ENCODE results near the gene PTPRA. TPM values are rescaled to one million over a fixed set of nuclear protein-coding genes. Genes with fewer than 3 reads are reported as not detected.

Gene PTPRA
- total RNA-seq, 1 experiment from 2014 or later = 45.2 TPM

DNA sequence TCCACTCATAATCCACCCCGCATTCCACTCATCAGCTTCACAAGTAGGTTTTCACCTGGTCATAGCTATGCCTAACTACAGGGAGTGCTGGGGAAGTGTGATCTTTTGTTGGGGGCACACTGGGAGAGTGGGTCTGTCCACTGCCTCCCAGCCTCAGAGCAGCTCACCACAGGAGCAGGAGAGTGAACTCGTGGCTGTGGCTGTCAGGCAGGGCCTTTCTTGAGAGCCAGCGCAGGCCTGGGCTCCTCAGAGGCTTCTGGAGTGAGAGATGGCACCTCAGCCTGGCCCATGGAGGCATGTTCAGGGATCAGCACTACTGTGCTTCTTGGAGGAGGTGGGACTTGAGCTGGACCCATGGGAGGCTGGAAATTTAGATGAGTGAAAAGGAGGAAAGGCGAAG is 166.1 kb downstream of the PTPRA start:
- no CpG with 5 or more reads among the region's 4 CpGs for WGBS (ENCODE audit: extremely low coverage, insufficient read length, low lambda C conversion rate)
- Mint-ChIP-seq H3K4me1 (peaks cover 12 to 14% of the 10 kb centered on the region in 2 experiments), H3K36me3 (ENCODE audit: insufficient read depth in 1 of 3, low read depth in 3 of 3) (peaks cover 18 to 61% (median 54%) of the 10 kb centered on the region in 3 experiments)

More for the DNA sequence above, 166.1 kb downstream of the PTPRA start:
- Histone ChIP-seq H2BK5ac (ENCODE audit: insufficient read length, low read length) (no peak overlapping the region), H3K56ac (ENCODE audit: insufficient read length, low read depth, low read length) (no peak overlapping the region), H3K4me2 (ENCODE audit: insufficient read depth, insufficient read length, low read length) (no peak overlapping the region), H4K8ac (replicated peaks; ENCODE audit: insufficient read length, low read depth, low read length) (no peak overlapping the region), H3K23ac (ENCODE audit: insufficient read length, low read depth, low read length) (no peak overlapping the region), H2AFZ (ENCODE audit: low read length) (no peak overlapping the region), H4K91ac (ENCODE audit: insufficient read length, low read depth, low read length) (no peak overlapping the region), H3K9ac (ENCODE audit: extremely low read depth, insufficient read length, low read length) (no peak overlapping the region), H4K20me1 (ENCODE audit: control insufficient read depth, insufficient read depth, insufficient read length) (no peaks in the 10 kb centered on the region), H3K23me2 (ENCODE audit: insufficient read length, low read depth, low read length, poor library complexity, severe bottlenecking) (no peaks in the 10 kb centered on the region), H2BK120ac (ENCODE audit: low read depth, low read length, poor library complexity, severe bottlenecking) (no peak overlapping the region), H3K27me3 (ENCODE audit: insufficient read depth, low read length) (no peaks in the 10 kb centered on the region), H2BK12ac (ENCODE audit: insufficient read length, low read depth, low read length) (no peak overlapping the region), H3T11ph (ENCODE audit: low read length) (no peak overlapping the region), H4K5ac (ENCODE audit: insufficient read length, low read depth, low read length) (no peak overlapping the region), H2AK5ac (ENCODE audit: insufficient read length, low read length) (no peak overlapping the region), H3K4ac (ENCODE audit: low read depth, low read length) (no peak overlapping the region), H3K9me3 (ENCODE audit: control insufficient read depth, low read depth, low read length) (no peaks in the 10 kb centered on the region), H3K14ac (ENCODE audit: insufficient read depth, low read length) (no peak overlapping the region), H3K79me2 (ENCODE audit: insufficient read depth, low read length) (no peaks in the 10 kb centered on the region), H2BK15ac (ENCODE audit: low read depth, low read length) (no peak overlapping the region), H3K79me1 (ENCODE audit: insufficient read depth, low read depth, low read length, poor library complexity, severe bottlenecking) (no peaks in the 10 kb centered on the region), H3K18ac (ENCODE audit: insufficient read length, low read depth, low read length) (no peak overlapping the region), H3K27ac (ENCODE audit: insufficient read length, low read depth, low read length) (no peak overlapping the region), H2BK20ac (ENCODE audit: low read depth, low read length, poor library complexity, severe bottlenecking) (no peak overlapping the region), H3K4me1 (ENCODE audit: insufficient read depth, low read length) (peaks cover 8% of the 10 kb centered on the region; the same call in 1 of the 2 replicates)
- H3K9me3 Mint-ChIP-seq = no peaks in the 10 kb centered on the region
- H3K27me3 Mint-ChIP-seq (ENCODE audit: low read depth) = no peaks in the 10 kb centered on the region; the same call in 1 of the 2 replicates
- peak overlapping the region in 1 of 3 experiments; percentile 37; a peak in 2 of 7 replicates for H3K27ac Mint-ChIP-seq
- TF ChIP-seq, protein P1, sequence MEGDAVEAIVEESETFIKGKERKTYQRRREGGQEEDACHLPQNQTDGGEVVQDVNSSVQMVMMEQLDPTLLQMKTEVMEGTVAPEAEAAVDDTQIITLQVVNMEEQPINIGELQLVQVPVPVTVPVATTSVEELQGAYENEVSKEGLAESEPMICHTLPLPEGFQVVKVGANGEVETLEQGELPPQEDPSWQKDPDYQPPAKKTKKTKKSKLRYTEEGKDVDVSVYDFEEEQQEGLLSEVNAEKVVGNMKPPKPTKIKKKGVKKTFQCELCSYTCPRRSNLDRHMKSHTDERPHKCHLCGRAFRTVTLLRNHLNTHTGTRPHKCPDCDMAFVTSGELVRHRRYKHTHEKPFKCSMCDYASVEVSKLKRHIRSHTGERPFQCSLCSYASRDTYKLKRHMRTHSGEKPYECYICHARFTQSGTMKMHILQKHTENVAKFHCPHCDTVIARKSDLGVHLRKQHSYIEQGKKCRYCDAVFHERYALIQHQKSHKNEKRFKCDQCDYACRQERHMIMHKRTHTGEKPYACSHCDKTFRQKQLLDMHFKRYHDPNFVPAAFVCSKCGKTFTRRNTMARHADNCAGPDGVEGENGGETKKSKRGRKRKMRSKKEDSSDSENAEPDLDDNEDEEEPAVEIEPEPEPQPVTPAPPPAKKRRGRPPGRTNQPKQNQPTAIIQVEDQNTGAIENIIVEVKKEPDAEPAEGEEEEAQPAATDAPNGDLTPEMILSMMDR (conservative IDR thresholded peaks at IDR 0.05) = no peak
- no peak overlapping the region for H3K4me3 Mint-ChIP-seq
- DNase-seq = no peak
